Thoracic aorta (tissue), 2 donors: ENCODE data around the gene ALS2. TPM values are rescaled to one million over a fixed set of nuclear protein-coding genes. Genes with fewer than 3 reads are reported as not detected.

ENCODE experiments used
- ATAC-seq: fragments of 150-250 bp; one replicate; pipeline ENCODE4 v1.8.0; 2017; ENCODE audit warnings: low read depth; ENCODE audit not compliant: insufficient number of reproducible peaks, low FRiP score
- DNase-seq: peaks from one replicate; pipeline ENCODE4 v3.0.0-alpha.2; 2020; ENCODE audit warnings: low spot score
- H3K27ac ChIP-seq, 2 donors: fragments of 200-600 bp; sonication (generic); 1 replicate in 1 of 2; 2 replicates in 1 of 2; pipeline ENCODE4 v1.5.1; 2016; ENCODE audit warnings: mild to moderate bottlenecking in 2 of 2, moderate library complexity in 2 of 2
- H3K27me3 ChIP-seq: fragments of 200-600 bp; sonication (generic); replicated peaks from 2 replicates; pipeline ENCODE4 v1.6.0; 2016; ENCODE audit warnings: mild to moderate bottlenecking; ENCODE audit not compliant: insufficient read depth
- H3K36me3 ChIP-seq: fragments of 200-600 bp; sonication (generic); one replicate; pipeline ENCODE4 v1.5.1; 2016
- H3K4me1 ChIP-seq, 2 donors: fragments of 200-600 bp; sonication (generic); 1 replicate in 1 of 2; 2 replicates in 1 of 2; pipeline versions ENCODE4 v1.5.1 to v1.6.0; 2016; ENCODE audit warnings: low read depth in 2 of 2, mild to moderate bottlenecking in 1 of 2; ENCODE audit not compliant: control insufficient read depth in 1 of 2
- H3K4me3 ChIP-seq: fragments of 200-600 bp; sonication (generic); 2 replicates; pipeline ENCODE4 v1.5.1; 2016; ENCODE audit warnings: mild to moderate bottlenecking
- H3K9me3 ChIP-seq: fragments of 200-600 bp; sonication (generic); 2 replicates; pipeline ENCODE4 v1.5.1; 2016
- CTCF ChIP-seq: fragments of 200-600 bp; sonication (generic); IDR thresholded peaks from one replicate; pipeline ENCODE4 v1.5.1; 2019; ENCODE audit warnings: antibody characterized with exemption
- total RNA-seq, 2 donors: library from RNA; depleted of rRNA; stranded (reverse); fragments of >200 nt; gene quantifications; one replicate each; pipeline versions ENCODE4 v1.1.0 to v1.2.3, GENCODE V29; 2016

The ALS2 gene
- total RNA-seq, 2 donors from 2014 or later: 34.5 to 45.1 TPM

- no peaks in the 10 kb centered on the region for H3K9me3 ChIP-seq
- no peak overlapping the region for H3K27ac ChIP-seq
- no peak overlapping the region for H3K4me3 ChIP-seq
- H3K27me3 ChIP-seq: no peaks in the 10 kb centered on the region
- H3K36me3 ChIP-seq: no peaks in the 10 kb centered on the region
- DNase-seq: no peak
- ATAC-seq: no peak
- peaks cover 7 to 25% of the 10 kb centered on the region in 2 donors for H3K4me1 ChIP-seq
- no peak for TF ChIP-seq CTCF
These were observed 84.5 kb downstream of the ALS2 start for GRCh38 chr2:201696151-201696659.

DNA sequence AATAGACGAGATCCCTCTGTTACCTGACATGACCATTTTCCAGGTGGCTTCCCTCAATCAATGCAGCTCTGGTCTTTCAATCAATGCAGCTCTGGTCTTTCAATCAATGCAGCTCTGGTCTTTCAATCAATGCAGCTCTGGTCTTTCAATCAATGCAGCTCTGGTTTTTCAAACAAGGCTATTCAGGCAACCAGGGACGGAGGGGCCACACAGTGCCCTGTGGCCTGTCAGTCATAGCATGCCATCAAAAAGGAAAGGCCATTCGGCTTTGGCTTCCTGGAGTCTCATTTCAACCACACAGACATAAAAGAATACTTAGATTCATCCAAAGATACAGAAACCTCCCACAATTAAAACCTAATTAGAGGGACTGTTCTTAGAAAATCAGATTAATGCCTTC, 95.6 kb downstream of the ALS2 start:
- Histone ChIP-seq H3K9me3 (no peaks in the 10 kb centered on the region), H3K4me3 (no peak overlapping the region)
- no peak for TF ChIP-seq CTCF

GRCh38 chr2:201680743-201681142, 100.0 kb downstream of the ALS2 start:
- Histone ChIP-seq H3K36me3 (no peaks in the 10 kb centered on the region), H3K4me1 (no peaks in the 10 kb centered on the region), H3K27me3 (no peaks in the 10 kb centered on the region), H3K9me3 (no peaks in the 10 kb centered on the region), H3K4me3 (no peak overlapping the region), H3K27ac (no peak overlapping the region)
- no peak for DNase-seq
- no peak for TF ChIP-seq CTCF
- no peak for ATAC-seq

More for the DNA sequence above, 95.6 kb downstream of the ALS2 start:
- no peak overlapping the region for H3K27ac ChIP-seq
- H3K4me1 ChIP-seq: no peaks in the 10 kb centered on the region
- no peak for DNase-seq
- no peaks in the 10 kb centered on the region for H3K36me3 ChIP-seq
- no peaks in the 10 kb centered on the region for H3K27me3 ChIP-seq
- no peak for ATAC-seq

DNA sequence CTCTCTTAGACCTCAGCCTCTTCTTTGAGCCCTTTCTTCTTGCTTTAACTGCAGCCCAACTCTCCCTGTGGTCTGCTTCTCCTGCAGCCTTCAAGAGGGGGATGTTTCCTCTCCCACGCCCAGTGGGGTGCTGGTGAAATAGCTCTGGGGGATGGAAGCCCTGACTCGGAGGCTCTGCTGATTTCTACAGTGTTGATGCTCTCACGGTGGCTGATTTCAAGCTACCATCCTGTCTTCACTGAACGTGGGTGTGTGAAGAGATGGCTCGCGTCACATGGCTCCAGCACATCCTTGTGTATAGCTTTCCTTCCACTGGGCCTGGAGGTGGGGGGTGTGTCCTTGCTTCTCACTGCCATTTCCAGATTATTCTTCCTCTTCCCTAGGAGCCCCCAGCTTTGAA, 102.3 kb downstream of the ALS2 start:
- Histone ChIP-seq H3K27ac (no peak overlapping the region), H3K36me3 (no peaks in the 10 kb centered on the region), H3K4me3 (no peak overlapping the region), H3K4me1 (no peaks in the 10 kb centered on the region), H3K9me3 (no peaks in the 10 kb centered on the region), H3K27me3 (no peaks in the 10 kb centered on the region)
- ATAC-seq (no peak), DNase-seq (no peak)
- TF ChIP-seq CTCF: no peak

GRCh38 chr2:201675454-201675853, 105.3 kb downstream of the ALS2 start:
- ATAC-seq: no peak
- TF ChIP-seq CTCF: no peak
- no peaks in the 10 kb centered on the region for H3K9me3 ChIP-seq
- no peaks in the 10 kb centered on the region for H3K27me3 ChIP-seq
- H3K27ac ChIP-seq: no peak overlapping the region
- no peaks in the 10 kb centered on the region for H3K36me3 ChIP-seq
- H3K4me3 ChIP-seq: no peak overlapping the region
- no peak for DNase-seq
- H3K4me1 ChIP-seq: no peaks in the 10 kb centered on the region
